Glutamatergic neuron (in vitro differentiated cells): Measurements from ENCODE around the gene ZNF329. TPM values are rescaled to one million over a fixed set of nuclear protein-coding genes. Genes with fewer than 3 reads are reported as not detected.

Experiments
- DNase-seq: peaks from one replicate; pipeline ENCODE4 v3.0.0; 2022
- H3K27ac Mint-ChIP-seq: one replicate; pipeline ENCODE4 v1.8.0; 2020; ENCODE audit warnings: mild to moderate bottlenecking, mixed read lengths, inconsistent platforms; ENCODE audit not compliant: unreplicated experiment
- H3K27me3 Mint-ChIP-seq: one replicate; pipeline ENCODE4 v1.8.0; 2020; ENCODE audit warnings: mild to moderate bottlenecking, moderate library complexity, mixed read lengths, inconsistent platforms; ENCODE audit not compliant: unreplicated experiment
- H3K36me3 Mint-ChIP-seq: one replicate; pipeline ENCODE4 v1.8.0; 2020; ENCODE audit warnings: mild to moderate bottlenecking, mixed read lengths, inconsistent platforms; ENCODE audit not compliant: unreplicated experiment
- H3K4me1 Mint-ChIP-seq: one replicate; pipeline ENCODE4 v1.8.0; 2020; ENCODE audit warnings: mild to moderate bottlenecking, low read depth, mixed read lengths, inconsistent platforms; ENCODE audit not compliant: unreplicated experiment
- H3K4me3 Mint-ChIP-seq: one replicate; pipeline ENCODE4 v1.8.0; 2020; ENCODE audit warnings: mild to moderate bottlenecking, mixed read lengths, inconsistent platforms; ENCODE audit not compliant: unreplicated experiment
- H3K9me3 Mint-ChIP-seq: one replicate; pipeline ENCODE4 v1.8.0; 2020; ENCODE audit warnings: mild to moderate bottlenecking, moderate library complexity, mixed read lengths, inconsistent platforms; ENCODE audit not compliant: unreplicated experiment
- total RNA-seq: library from RNA; stranded (reverse); fragmentation: NEBNext Ultra II Directional; extraction: Animal tissue kit (Norgen Biotek cat#: 25700); gene quantifications from one replicate; pipeline ENCODE4 v1.2.1, GENCODE V29; 2021; ENCODE audit not compliant: unreplicated experiment
- TF ChIP-seq, protein P1 (sequence below): fragments of 200-600 bp; sonication (generic); IDR thresholded peaks from one replicate; pipeline ENCODE4 v1.5.0; 2021; ENCODE audit not compliant: partially characterized antibody, unreplicated experiment

The ZNF329 gene
- total RNA-seq, 1 donor from 2014 or later = 14.1 TPM

DNA sequence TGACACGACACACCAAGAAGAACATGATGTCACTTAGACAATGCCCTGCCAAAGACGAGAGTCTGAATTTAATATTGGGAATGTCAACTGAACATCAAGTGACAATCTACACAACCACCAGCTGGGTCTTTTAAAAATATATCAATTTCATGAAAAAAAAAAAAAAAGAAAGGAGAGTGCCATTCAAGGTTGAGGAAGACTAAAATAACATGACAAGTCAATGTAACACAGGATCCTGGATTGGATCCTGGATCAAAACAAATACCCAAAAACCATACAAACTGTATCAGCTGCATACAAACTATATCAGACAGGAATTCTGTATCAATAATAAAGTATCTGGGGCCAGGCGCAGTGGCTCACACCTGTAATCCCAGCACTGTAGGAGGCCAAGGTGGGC, 4.7 kb downstream of the ZNF329 start:
- peaks cover 29% of the 10 kb centered on the region for H3K36me3 Mint-ChIP-seq
- no peak overlapping the region for H3K27ac Mint-ChIP-seq
- peaks cover 8% of the 10 kb centered on the region for H3K27me3 Mint-ChIP-seq
- TF ChIP-seq, protein P1, sequence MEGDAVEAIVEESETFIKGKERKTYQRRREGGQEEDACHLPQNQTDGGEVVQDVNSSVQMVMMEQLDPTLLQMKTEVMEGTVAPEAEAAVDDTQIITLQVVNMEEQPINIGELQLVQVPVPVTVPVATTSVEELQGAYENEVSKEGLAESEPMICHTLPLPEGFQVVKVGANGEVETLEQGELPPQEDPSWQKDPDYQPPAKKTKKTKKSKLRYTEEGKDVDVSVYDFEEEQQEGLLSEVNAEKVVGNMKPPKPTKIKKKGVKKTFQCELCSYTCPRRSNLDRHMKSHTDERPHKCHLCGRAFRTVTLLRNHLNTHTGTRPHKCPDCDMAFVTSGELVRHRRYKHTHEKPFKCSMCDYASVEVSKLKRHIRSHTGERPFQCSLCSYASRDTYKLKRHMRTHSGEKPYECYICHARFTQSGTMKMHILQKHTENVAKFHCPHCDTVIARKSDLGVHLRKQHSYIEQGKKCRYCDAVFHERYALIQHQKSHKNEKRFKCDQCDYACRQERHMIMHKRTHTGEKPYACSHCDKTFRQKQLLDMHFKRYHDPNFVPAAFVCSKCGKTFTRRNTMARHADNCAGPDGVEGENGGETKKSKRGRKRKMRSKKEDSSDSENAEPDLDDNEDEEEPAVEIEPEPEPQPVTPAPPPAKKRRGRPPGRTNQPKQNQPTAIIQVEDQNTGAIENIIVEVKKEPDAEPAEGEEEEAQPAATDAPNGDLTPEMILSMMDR = no peak
- no peak for DNase-seq
- H3K4me3 Mint-ChIP-seq = no peak overlapping the region
- peaks cover 3% of the 10 kb centered on the region for H3K4me1 Mint-ChIP-seq
- peaks cover 28% of the 10 kb centered on the region for H3K9me3 Mint-ChIP-seq

DNA sequence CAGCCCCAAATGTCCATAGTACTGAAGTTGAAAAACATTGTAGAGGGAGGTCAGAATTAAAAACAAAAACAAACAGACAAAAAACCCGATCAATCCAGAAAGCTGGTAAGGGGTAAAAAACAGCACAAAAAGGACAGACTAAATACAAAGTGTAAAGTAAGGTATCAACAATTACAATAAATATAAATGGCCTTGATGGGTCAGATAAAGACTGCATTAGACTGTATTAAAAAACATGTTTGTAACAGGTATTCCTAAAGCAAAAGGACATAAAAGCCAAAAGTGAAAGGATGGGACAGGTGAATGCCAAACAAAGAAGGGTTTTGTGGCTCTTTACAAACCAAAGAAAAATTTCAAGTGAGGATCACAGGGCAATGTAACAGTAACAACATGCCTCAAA, 16.3 kb downstream of the ZNF329 start:
- Mint-ChIP-seq H3K27ac (no peak overlapping the region), H3K9me3 (peaks cover 36% of the 10 kb centered on the region), H3K4me1 (no peaks in the 10 kb centered on the region), H3K36me3 (peaks cover 72% of the 10 kb centered on the region), H3K4me3 (no peak overlapping the region), H3K27me3 (peaks cover 1% of the 10 kb centered on the region)
- TF ChIP-seq, protein P1 = no peak
- no peak for DNase-seq

GRCh38 chr19:58129284-58129683, 21.3 kb downstream of the ZNF329 start:
- Mint-ChIP-seq H3K27ac (no peak overlapping the region), H3K9me3 (peaks cover 48% of the 10 kb centered on the region), H3K36me3 (peaks cover 88% of the 10 kb centered on the region), H3K27me3 (peaks cover 7% of the 10 kb centered on the region), H3K4me3 (no peak overlapping the region), H3K4me1 (no peaks in the 10 kb centered on the region)
- TF ChIP-seq, protein P1 = no peak
- DNase-seq = no peak

DNA sequence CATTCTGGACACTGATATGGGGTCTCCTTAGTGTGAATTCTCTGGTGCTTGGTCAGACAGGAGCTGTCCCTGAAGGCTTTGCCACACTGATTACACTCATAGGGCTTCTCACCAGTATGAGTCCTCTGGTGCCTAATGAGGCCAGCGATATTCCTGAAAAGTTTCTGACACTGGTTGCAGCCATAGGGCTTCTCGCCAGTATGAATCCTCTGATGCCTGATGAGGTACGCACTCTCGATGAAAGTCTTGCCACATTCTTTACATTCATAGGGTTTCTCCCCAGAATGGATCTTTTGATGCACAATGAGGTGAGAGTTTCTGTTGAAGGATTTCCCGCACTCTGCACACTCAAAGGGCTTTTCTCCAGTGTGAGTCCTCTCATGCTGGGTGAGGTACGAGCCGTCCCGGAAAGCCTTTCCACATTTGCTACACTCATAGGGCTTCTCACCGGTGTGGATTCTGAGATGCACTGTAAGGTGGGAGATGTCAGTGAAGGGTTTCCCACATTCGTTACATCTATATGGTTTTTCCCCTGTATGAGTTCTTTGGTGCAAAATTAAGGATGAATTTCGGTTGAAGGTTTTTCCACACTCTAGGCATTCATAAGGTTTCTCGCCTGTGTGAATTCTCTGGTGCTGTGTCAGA, 22.4 kb downstream of the ZNF329 start:
- no peak overlapping the region for H3K4me3 Mint-ChIP-seq
- H3K36me3 Mint-ChIP-seq = peaks cover 82% of the 10 kb centered on the region
- no peak overlapping the region for H3K27ac Mint-ChIP-seq
- H3K27me3 Mint-ChIP-seq = peaks cover 7% of the 10 kb centered on the region
- TF ChIP-seq, protein P1 = no peak
- DNase-seq = no peak
- H3K9me3 Mint-ChIP-seq = peaks cover 40% of the 10 kb centered on the region
- H3K4me1 Mint-ChIP-seq = no peaks in the 10 kb centered on the region

DNA sequence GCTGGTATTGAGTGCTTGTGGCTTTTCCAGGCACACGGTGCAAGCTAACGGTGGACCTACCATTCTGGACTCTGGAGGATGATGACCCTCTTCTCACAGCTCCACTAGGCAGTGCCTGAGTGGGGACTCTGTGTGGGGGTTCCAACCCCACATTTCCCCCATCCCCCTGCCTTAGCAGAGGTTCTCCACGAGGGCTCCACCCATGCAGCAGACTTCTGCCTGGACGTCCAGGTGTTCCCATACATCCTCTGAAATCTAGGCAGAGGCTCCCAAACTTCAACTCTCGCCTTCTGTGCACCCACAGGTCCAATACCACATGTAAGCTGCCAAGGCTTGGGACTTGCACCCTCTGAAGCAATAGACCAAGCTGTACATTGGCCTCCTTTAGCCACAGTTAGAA, 27.2 kb downstream of the ZNF329 start:
- DNase-seq = no peak
- H3K27ac Mint-ChIP-seq = no peak overlapping the region
- H3K27me3 Mint-ChIP-seq = peaks cover 9% of the 10 kb centered on the region
- H3K9me3 Mint-ChIP-seq = peaks cover 36% of the 10 kb centered on the region
- no peaks in the 10 kb centered on the region for H3K4me1 Mint-ChIP-seq
- H3K36me3 Mint-ChIP-seq = peaks cover 69% of the 10 kb centered on the region
- TF ChIP-seq, protein P1 = no peak
- no peak overlapping the region for H3K4me3 Mint-ChIP-seq
